Left forelimb (tissue), 1 donor: ENCODE data around the gene BLMH.

Experiments used
- DNase-seq: peaks from one replicate; pipeline ENCODE4 v3.0.0-alpha.2; 2018; ENCODE audit warnings: low spot score

Gene BLMH

GRCh38 chr17:30291543-30292285 lies at the start of gene BLMH:
Gene BLMH (minus strand): TSS chr17:30291944. CDS start chr17:30291819, 125 bp downstream.
- peak; percentile 90 for DNase-seq

- DNase-seq = no peak
Measured at GRCh38 chr17:30340801-30341356, 49.1 kb upstream of the BLMH start.

GRCh38 chr17:30339086-30339485 lies 47.3 kb upstream of the BLMH start:
- DNase-seq = no peak

GRCh38 chr17:30337393-30337999 lies 45.8 kb upstream of the BLMH start:
- DNase-seq = no peak

GRCh38 chr17:30336369-30337171 lies 44.8 kb upstream of the BLMH start:
- no peak for DNase-seq

- no peak for DNase-seq
Measured at GRCh38 chr17:30334421-30334820, 42.7 kb upstream of the BLMH start.

GRCh38 chr17:30333503-30334360 lies 42.0 kb upstream of the BLMH start, which contains the start of gene TMIGD1:
Gene TMIGD1 (minus strand): TSS chr17:30334057. CDS start chr17:30332133, 1,924 bp downstream.
- DNase-seq = no peak

- no peak for DNase-seq
Measured at GRCh38 chr17:30332057-30332542, 40.4 kb upstream of the BLMH start.

- no peak for DNase-seq
Measured at GRCh38 chr17:30326809-30327208, 35.1 kb upstream of the BLMH start.

GRCh38 chr17:30324723-30325122 lies 33.0 kb upstream of the BLMH start:
- no peak for DNase-seq

GRCh38 chr17:30323895-30324319 lies 32.2 kb upstream of the BLMH start:
- DNase-seq = no peak

- DNase-seq = no peak
Measured at GRCh38 chr17:30323262-30323894, 31.6 kb upstream of the BLMH start.

GRCh38 chr17:30321314-30321713 lies 29.6 kb upstream of the BLMH start:
- no peak for DNase-seq

- no peak for DNase-seq
Measured at GRCh38 chr17:30318155-30318554, 26.4 kb upstream of the BLMH start.

- DNase-seq = no peak
Measured at GRCh38 chr17:30316736-30317135, 25.0 kb upstream of the BLMH start.

- no peak for DNase-seq
Measured at GRCh38 chr17:30315106-30315505, 23.4 kb upstream of the BLMH start.

GRCh38 chr17:30314474-30314873 lies 22.7 kb upstream of the BLMH start:
- no peak for DNase-seq

- no peak for DNase-seq
Measured at GRCh38 chr17:30312226-30312625, 20.5 kb upstream of the BLMH start.

- DNase-seq = no peak
Measured at GRCh38 chr17:30310562-30310961, 18.8 kb upstream of the BLMH start.

GRCh38 chr17:30309591-30309990 lies 17.8 kb upstream of the BLMH start:
- DNase-seq = no peak

GRCh38 chr17:30308406-30308805 lies 16.7 kb upstream of the BLMH start:
- DNase-seq = no peak
